A549 (cell line): ENCODE data around the gene RPS23. TPM values are rescaled to one million over a fixed set of nuclear protein-coding genes. Genes with fewer than 3 reads are reported as not detected.

Experiments
- ATAC-seq, 2 experiments: fragments of 200-7000 bp in 1 of 2; fragments of >200 bp in 1 of 2; cut with Nextera tagmentation in 1 of 2; cut with Tn5 transposase in 1 of 2; 3 replicates each; pipeline versions ENCODE4 v1.8.0 to v1.9.1; 2018 to 2020; ENCODE audit warnings: mild to moderate bottlenecking in 1 of 2, moderate library complexity in 1 of 2
- CTCF ChIA-PET: fragments of 300-600 bp; sonication (Branson Sonifier 250); formaldehyde crosslinking; extraction: SDS; loops from one replicate; lab custom pipeline; 2021; ENCODE audit warnings: antibody characterized with exemption, inconsistent platforms; lab: Yijun Ruan, JAX
- POLR2A ChIA-PET: fragments of 350-600 bp; formaldehyde crosslinking; extraction: SDS; loops from one replicate; lab custom pipeline; 2021; ENCODE audit warnings: antibody characterized with exemption, inconsistent platforms; lab: Yijun Ruan, JAX
- DNase-seq, 2 experiments: peaks; one replicate each; pipeline versions ENCODE4 v3.0.0 to v3.0.0-alpha.2; 2011 to 2016; ENCODE audit warnings: low read depth in 1 of 2, low spot score in 1 of 2
- FAIRE-seq: peaks from 2 replicates; lab custom pipeline; 2011; peaks lifted over from hg19 to GRCh38; lab: Jason Lieb, UNC
- H3K27ac ChIP-seq, 2 experiments: fragments of >200 bp; sonication (Bioruptor Twin); formaldehyde crosslinking; 3 replicates each; pipeline ENCODE4 v1.5.1; 2016 to 2017
- H3K4me1 ChIP-seq: fragments of >200 bp; sonication (Bioruptor Twin); formaldehyde crosslinking; 3 replicates; pipeline ENCODE4 v1.6.1; 2016
- H3K4me2 ChIP-seq: fragments of >200 bp; sonication (Bioruptor Twin); formaldehyde crosslinking; 3 replicates; pipeline ENCODE4 v1.6.1; 2016
- H3K4me3 ChIP-seq: fragments of >200 bp; sonication (Bioruptor Twin); formaldehyde crosslinking; 3 replicates; pipeline ENCODE4 v1.5.1; 2016
- H3K9me3 ChIP-seq: fragments of >200 bp; sonication (Bioruptor Twin); formaldehyde crosslinking; 3 replicates; pipeline ENCODE4 v1.6.1; 2016
- ATOH8 ChIP-seq: fragments of 250-450 bp; sonication (Bioruptor Pico); IDR thresholded peaks from 2 replicates; pipeline ENCODE4 v1.5.0; 2020; ENCODE audit warnings: low read depth, mild to moderate bottlenecking, moderate library complexity
- CBX2 ChIP-seq: fragments of 200-600 bp; sonication (generic); IDR thresholded peaks from 2 replicates; pipeline ENCODE4 v1.6.1; 2016; ENCODE audit warnings: low read depth, mild to moderate bottlenecking, borderline replicate concordance
- CHD4 ChIP-seq: fragments of 200-600 bp; sonication (generic); IDR thresholded peaks from 2 replicates; pipeline ENCODE4 v1.6.1; 2016; ENCODE audit warnings: antibody characterized with exemption, mild to moderate bottlenecking, borderline replicate concordance
- EHMT2 ChIP-seq: fragments of 200-600 bp; sonication (generic); IDR thresholded peaks from 2 replicates; pipeline ENCODE4 v1.6.1; 2016; ENCODE audit warnings: antibody characterized with exemption, low read depth, mild to moderate bottlenecking, moderate library complexity
- ELK1 ChIP-seq: fragments of 150-350 bp; IDR thresholded peaks from 2 replicates; pipeline ENCODE4 v1.6.1; 2014; ENCODE audit warnings: low read depth, mild to moderate bottlenecking, low read length
- EP300 ChIP-seq, 2 experiments: fragments of >200 bp; sonication (Bioruptor Twin); formaldehyde crosslinking; IDR thresholded peaks; 2 replicates in 1 of 2; 3 replicates in 1 of 2; pipeline ENCODE4 v1.6.1; 2016 to 2017
- FOSB ChIP-seq: fragments of 250-450 bp; sonication (Bioruptor Pico); IDR thresholded peaks from 2 replicates; pipeline ENCODE4 v1.5.0; 2020; ENCODE audit warnings: mild to moderate bottlenecking, moderate library complexity
- GATA3 ChIP-seq: IDR thresholded peaks from 2 replicates; pipeline ENCODE4 v1.6.1; 2012; ENCODE audit warnings: borderline replicate concordance
- HDAC2 ChIP-seq: fragments of 200-600 bp; sonication (generic); IDR thresholded peaks from 2 replicates; pipeline ENCODE4 v1.6.1; 2016
- HES2 ChIP-seq: fragments of >200 bp; sonication (Bioruptor Twin); formaldehyde crosslinking; IDR thresholded peaks from 2 replicates; pipeline ENCODE4 v1.6.1; 2016
- HEYL ChIP-seq: fragments of 250-450 bp; sonication (Bioruptor Pico); IDR thresholded peaks from 2 replicates; pipeline ENCODE4 v1.8.0; 2021; ENCODE audit warnings: mild to moderate bottlenecking, moderate library complexity
- HOXA7 ChIP-seq: fragments of 250-450 bp; sonication (Bioruptor Pico); IDR thresholded peaks from 2 replicates; pipeline ENCODE4 v1.5.0; 2020; ENCODE audit warnings: mild to moderate bottlenecking, moderate library complexity
- JUNB ChIP-seq: fragments of >200 bp; sonication (Bioruptor Twin); formaldehyde crosslinking; IDR thresholded peaks from 2 replicates; pipeline ENCODE4 v1.6.1; 2016
- KDM1A ChIP-seq: fragments of 200-600 bp; sonication (generic); IDR thresholded peaks from 2 replicates; pipeline ENCODE4 v1.6.1; 2016; ENCODE audit warnings: low read depth, mild to moderate bottlenecking
- KDM5A ChIP-seq: fragments of 200-600 bp; sonication (generic); IDR thresholded peaks from 2 replicates; pipeline ENCODE4 v1.6.1; 2016; ENCODE audit warnings: antibody characterized with exemption, mild to moderate bottlenecking
- MAFK ChIP-seq: fragments of 450-650 bp; IDR thresholded peaks from 2 replicates; pipeline ENCODE4 v1.6.1; 2014; ENCODE audit not compliant: partially characterized antibody
- MAX ChIP-seq: IDR thresholded peaks from 2 replicates; pipeline ENCODE4 v1.6.1; 2012
- PBX3 ChIP-seq: IDR thresholded peaks from 2 replicates; pipeline ENCODE4 v1.6.1; 2012
- RAD21 ChIP-seq, 2 experiments: fragments of >200 bp in 1 of 2; sonication (Bioruptor Twin) in 1 of 2; formaldehyde crosslinking in 1 of 2; IDR thresholded peaks in 1 of 2; conservative IDR thresholded peaks in 1 of 2; 2 replicates in 1 of 2; 3 replicates in 1 of 2; pipeline ENCODE4 v1.6.1; 2012 to 2018; ENCODE audit warnings: inconsistent platforms in 1 of 2
- RARB ChIP-seq: fragments of 250-450 bp; sonication (Bioruptor Pico); IDR thresholded peaks from 2 replicates; pipeline ENCODE4 v1.8.0; 2021; ENCODE audit warnings: mild to moderate bottlenecking, moderate library complexity
- RFX5 ChIP-seq: fragments of 450-650 bp; IDR thresholded peaks from 2 replicates; pipeline ENCODE4 v1.7.1; 2014; ENCODE audit warnings: antibody characterized with exemption, mild to moderate bottlenecking, moderate library complexity
- SMC3 ChIP-seq: fragments of >200 bp; sonication (Bioruptor Twin); formaldehyde crosslinking; IDR thresholded peaks from 3 replicates; pipeline ENCODE4 v1.6.1; 2018; ENCODE audit warnings: inconsistent platforms
- TFCP2L1 ChIP-seq: fragments of 250-450 bp; sonication (Bioruptor Pico); IDR thresholded peaks from 2 replicates; pipeline ENCODE4 v1.5.0; 2021; ENCODE audit warnings: mild to moderate bottlenecking
- TP53 ChIP-seq: fragments of 250-450 bp; sonication (Bioruptor Pico); IDR thresholded peaks from 2 replicates; pipeline ENCODE4 v1.5.0; 2021; ENCODE audit warnings: mild to moderate bottlenecking, moderate library complexity
- ZNF302 ChIP-seq: fragments of 250-450 bp; sonication (Bioruptor Pico); IDR thresholded peaks from 2 replicates; pipeline ENCODE4 v1.9.0; 2021; ENCODE audit warnings: inconsistent platforms, mild to moderate bottlenecking, moderate library complexity
- WGBS: methylation state at CpG from one replicate; pipeline ENCODE4 v1.1.6; 2017; ENCODE audit errors: missing lambda C conversion rate; 5-methylcytosine and 5-hydroxymethylcytosine counted together
- polyA plus RNA-seq, 4 experiments: library from polyadenylated mRNA; depleted of rRNA in 3 of 4; stranded (reverse); fragments of >200 nt; fragmentation: RNase III in 1 of 4; extraction: RNeasy Plus Mini Kit Qiagen cat#74134 plus additional on column Dnase treatment in 1 of 4; gene quantifications; 2 replicates in 3 of 4; 3 replicates in 1 of 4; pipeline ENCODE4 v1.2.3, GENCODE V29; 2011 to 2017

Gene RPS23
- polyA plus RNA-seq, 2 of the 4 experiments (the other 2 are of a cell fraction), result 4,112 to 5,033 TPM

GRCh38 chr5:82319651-82320376 lies 41.7 kb upstream of the RPS23 start:
- POLR2A ChIA-PET, result no interaction called here
- no peak for FAIRE-seq
- Histone ChIP-seq H3K27ac (no peak overlapping the region), H3K4me1 (no peaks in the 10 kb centered on the region), H3K4me3 (no peak overlapping the region), H3K9me3 (no peaks in the 10 kb centered on the region), H3K4me2 (no peak overlapping the region)
- no peak for TF ChIP-seq ZNF302 (CRISPR knock-in tag)
- TF ChIP-seq RAD21 (conservative IDR thresholded peaks at IDR 0.05 in 1 of 2, IDR thresholded peaks at IDR 0.05 in 1 of 2), result no peak
- TF ChIP-seq ATOH8 (CRISPR knock-in tag), result no peak
- TF ChIP-seq RFX5, result no peak
- TF ChIP-seq EP300 (IDR thresholded peaks at IDR 0.05), result no peak
- no peak for TF ChIP-seq TFCP2L1 (CRISPR knock-in tag)
- no peak for TF ChIP-seq HEYL (CRISPR knock-in tag)
- TF ChIP-seq RARB (CRISPR knock-in tag), result no peak
- TF ChIP-seq GATA3, result no peak
- TF ChIP-seq JUNB, result no peak
- no peak for TF ChIP-seq MAFK
- TF ChIP-seq HDAC2, result no peak
- no peak for TF ChIP-seq ELK1
- TF ChIP-seq KDM5A, result no peak
- DNase-seq, result no peak
- ATAC-seq, result no peak
- WGBS, result 54% methylated on average over 5 of the region's 5 CpGs
- CTCF ChIA-PET, result interaction anchor here (0.9 kb wide), 1 partner anchor 13 kb away, joined by 4 read pairs; no protein-coding TSS in a partner anchor

DNA sequence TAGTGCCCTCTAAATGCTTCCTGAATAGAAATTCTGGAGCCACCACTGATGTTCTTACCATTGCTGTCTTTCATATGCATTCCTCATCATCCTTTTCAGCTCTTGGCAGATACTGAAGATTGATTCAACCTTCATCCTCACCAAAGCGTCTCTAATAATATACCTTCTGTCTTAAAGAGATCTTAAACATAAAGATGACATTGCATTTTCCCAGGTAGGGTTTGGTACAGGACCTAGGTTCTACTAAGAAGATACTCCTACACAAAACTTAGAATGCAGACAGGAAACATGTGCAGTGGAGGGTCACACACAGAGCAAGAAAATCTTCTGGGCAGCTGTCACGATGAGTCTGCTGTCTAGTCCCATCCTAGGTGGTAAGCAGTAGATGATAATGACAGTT lies 41.0 kb upstream of the RPS23 start:
- no peak for TF ChIP-seq EHMT2
- TF ChIP-seq CHD4, result no peak
- TF ChIP-seq MAFK, result peak; percentile 52
- no peaks in the 10 kb centered on the region for H3K4me1 ChIP-seq
- H3K4me3 ChIP-seq, result no peak overlapping the region
- ChIA-PET POLR2A (no interaction called here), CTCF (no interaction called here)
- WGBS, result 12% methylated on average over 2 of the region's 2 CpGs
- H3K9me3 ChIP-seq, result no peaks in the 10 kb centered on the region
- no peak for DNase-seq
- no peak for ATAC-seq
- no peak overlapping the region for H3K4me2 ChIP-seq
- H3K27ac ChIP-seq, result no peak overlapping the region
- no peak for FAIRE-seq

DNA sequence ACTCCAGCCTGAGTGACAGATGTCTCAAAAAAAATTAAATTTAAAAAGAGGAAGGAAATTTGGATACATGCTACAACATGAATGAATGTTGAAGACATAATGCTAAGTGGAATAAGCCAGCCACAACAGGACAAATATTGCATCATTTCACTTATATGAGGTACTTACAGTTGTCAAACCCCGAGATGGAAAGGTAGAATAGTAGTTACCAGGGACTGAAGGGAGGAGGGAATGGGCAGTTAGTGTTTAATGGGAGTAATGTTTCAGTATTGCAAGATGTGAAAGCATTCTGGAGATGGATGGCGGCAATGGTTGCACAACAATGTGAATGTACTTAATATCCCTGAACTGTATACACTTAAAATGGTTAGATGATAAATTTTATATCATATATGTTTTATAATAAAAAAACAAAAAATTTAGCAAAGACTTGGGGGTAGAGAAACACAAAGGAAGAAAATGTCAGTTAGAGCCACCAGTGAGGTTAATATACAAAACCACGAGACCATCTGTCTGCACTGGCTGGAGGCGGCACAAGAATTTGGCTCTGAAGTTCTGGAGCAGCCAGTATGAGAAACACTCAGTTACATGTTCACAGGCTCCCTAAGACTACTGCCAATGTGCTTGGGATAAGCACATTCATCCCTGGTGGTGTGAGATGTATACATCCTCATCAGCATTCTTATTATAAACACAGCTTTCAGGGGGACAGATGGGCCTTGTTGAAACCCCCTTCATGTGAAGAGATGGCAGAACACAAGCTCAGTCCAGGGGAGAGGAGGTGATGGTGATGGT lies 37.0 kb upstream of the RPS23 start:
- FAIRE-seq, result no peak
- POLR2A ChIA-PET, result no interaction called here
- 62% methylated on average over 4 of the region's 4 CpGs for WGBS
- no peak for DNase-seq
- no peak for TF ChIP-seq HOXA7 (CRISPR knock-in tag)
- no peak for TF ChIP-seq EP300 (IDR thresholded peaks at IDR 0.05)
- TF ChIP-seq TP53 (CRISPR knock-in tag), result no peak
- TF ChIP-seq KDM1A, result no peak
- TF ChIP-seq FOSB (CRISPR knock-in tag), result no peak
- no peak for TF ChIP-seq SMC3
- TF ChIP-seq HES2, result no peak
- no peak for TF ChIP-seq PBX3
- TF ChIP-seq JUNB, result no peak
- TF ChIP-seq RAD21 (conservative IDR thresholded peaks at IDR 0.05 in 1 of 2, IDR thresholded peaks at IDR 0.05 in 1 of 2), result no peak
- TF ChIP-seq CBX2, result no peak
- TF ChIP-seq MAX, result no peak
- TF ChIP-seq, all 56 proteins: peak for 0
- CTCF ChIA-PET, result no interaction called here
- Histone ChIP-seq H3K4me3 (no peak overlapping the region), H3K4me2 (no peak overlapping the region), H3K27ac (no peak overlapping the region), H3K9me3 (no peaks in the 10 kb centered on the region), H3K4me1 (no peaks in the 10 kb centered on the region)
- ATAC-seq, result no peak
